Endodermal cell (in vitro differentiated cells): ENCODE measurements around the gene WASF3. TPM values are rescaled to one million over a fixed set of nuclear protein-coding genes. Genes with fewer than 3 reads are reported as not detected.

Experiments used
- DNase-seq: peaks from one replicate; pipeline ENCODE4 v3.0.0-alpha.2; 2017
- H3K27ac ChIP-seq: 2 replicates; pipeline ENCODE4 v1.5.1; 2013; ENCODE audit warnings: mild to moderate bottlenecking, low read depth, low read length, moderate library complexity
- H3K27me3 ChIP-seq: 2 replicates; pipeline ENCODE4 v1.6.1; 2013; ENCODE audit warnings: mild to moderate bottlenecking, low read length, moderate library complexity; ENCODE audit not compliant: insufficient read depth, control insufficient read depth, poor library complexity, severe bottlenecking
- H3K36me3 ChIP-seq: 2 replicates; pipeline ENCODE4 v1.7.0; 2013; ENCODE audit warnings: mild to moderate bottlenecking, low read length, moderate library complexity; ENCODE audit not compliant: control insufficient read depth, insufficient read depth
- H3K4me1 ChIP-seq: one replicate; pipeline ENCODE4 v1.7.0; 2013; ENCODE audit warnings: low read length; ENCODE audit not compliant: control insufficient read depth, insufficient read depth
- H3K4me3 ChIP-seq: 2 replicates; pipeline ENCODE4 v1.5.1; 2013; ENCODE audit warnings: mild to moderate bottlenecking, low read length, moderate library complexity
- H3K9ac ChIP-seq: 2 replicates; pipeline ENCODE4 v1.6.1; 2013; ENCODE audit warnings: mild to moderate bottlenecking, low read length, moderate library complexity; ENCODE audit not compliant: poor library complexity, severe bottlenecking; ENCODE audit errors: extremely low read depth
- H3K9me3 ChIP-seq: 2 replicates; pipeline ENCODE4 v1.6.1; 2013; ENCODE audit warnings: mild to moderate bottlenecking, low read length, moderate library complexity; ENCODE audit not compliant: control insufficient read depth
- H3K27ac Mint-ChIP-seq: 2 replicates; pipeline ENCODE4 v1.8.0; 2020; ENCODE audit warnings: mixed read lengths
- H3K27me3 Mint-ChIP-seq: 2 replicates; pipeline ENCODE4 v1.8.0; 2021; ENCODE audit warnings: mild to moderate bottlenecking, mixed read lengths; ENCODE audit not compliant: insufficient read depth
- H3K36me3 Mint-ChIP-seq: 2 replicates; pipeline ENCODE4 v1.8.0; 2020; ENCODE audit warnings: low read depth, mixed read lengths
- H3K4me1 Mint-ChIP-seq: 2 replicates; pipeline ENCODE4 v1.8.0; 2020; ENCODE audit warnings: mixed read lengths
- H3K4me3 Mint-ChIP-seq: 2 replicates; pipeline ENCODE4 v1.8.0; 2020; ENCODE audit warnings: mild to moderate bottlenecking, moderate library complexity, mixed read lengths
- H3K9me3 Mint-ChIP-seq: 2 replicates; pipeline ENCODE4 v1.8.0; 2020; ENCODE audit warnings: mild to moderate bottlenecking, mixed read lengths
- CTCF ChIP-seq: fragments of 200-600 bp; sonication (generic); conservative IDR thresholded peaks from 2 replicates; pipeline ENCODE4 v1.5.0; 2021; ENCODE audit warnings: antibody characterized with exemption, mild to moderate bottlenecking
- WGBS, 2 experiments: methylation state at CpG; one replicate each; pipeline versions ENCODE4 v1.1.5 to v1.1.7; 2013; ENCODE audit warnings: missing lambda C conversion rate in 2 of 2, mixed read lengths in 1 of 2; ENCODE audit not compliant: insufficient coverage in 1 of 2, insufficient read length in 1 of 2; 5-methylcytosine and 5-hydroxymethylcytosine counted together
- total RNA-seq, 2 donors: library from RNA; stranded (reverse); fragmentation: NEBNext Ultra II Directional in 1 of 2; extraction: Animal tissue kit (Norgen Biotek cat#: 25700) in 1 of 2; gene quantifications; 2 replicates in 1 of 2; 3 replicates in 1 of 2; pipeline ENCODE4 v1.2.1, GENCODE V29; 2021

WASF3 gene
- total RNA-seq, 2 donors from 2014 or later: 20.5 to 32.6 TPM

- WGBS, 2 experiments: 82 to 90% methylated on average over 3 to 6 of the region's 7 CpGs
- H3K27me3 Mint-ChIP-seq: peaks cover 2% of the 10 kb centered on the region
- H3K4me1 ChIP-seq: no peaks in the 10 kb centered on the region
- no peak overlapping the region for H3K27ac ChIP-seq
- no peak overlapping the region for H3K4me3 ChIP-seq
- H3K36me3 Mint-ChIP-seq: no peaks in the 10 kb centered on the region
- H3K4me3 Mint-ChIP-seq: no peak overlapping the region
- H3K9me3 ChIP-seq: no peaks in the 10 kb centered on the region
- no peaks in the 10 kb centered on the region for H3K36me3 ChIP-seq
- DNase-seq: no peak
- H3K9me3 Mint-ChIP-seq: peaks cover 5% of the 10 kb centered on the region
- no peak overlapping the region for H3K9ac ChIP-seq
- H3K27me3 ChIP-seq: no peaks in the 10 kb centered on the region
- no peak for TF ChIP-seq CTCF
- H3K4me1 Mint-ChIP-seq: peaks cover 16% of the 10 kb centered on the region
- no peak overlapping the region for H3K27ac Mint-ChIP-seq
These were observed 34.2 kb downstream of the WASF3 start for GRCh38 chr13:26591672-26592071.

- Histone ChIP-seq H3K4me1 (no peaks in the 10 kb centered on the region), H3K27me3 (no peaks in the 10 kb centered on the region), H3K27ac (no peak overlapping the region), H3K9me3 (no peaks in the 10 kb centered on the region), H3K9ac (no peak overlapping the region), H3K4me3 (no peak overlapping the region), H3K36me3 (no peaks in the 10 kb centered on the region)
- WGBS, 2 experiments: no CpG with 5 or more reads among the region's 1 CpG
- H3K27me3 Mint-ChIP-seq: no peaks in the 10 kb centered on the region
- no peak for DNase-seq
- no peaks in the 10 kb centered on the region for H3K36me3 Mint-ChIP-seq
- no peak overlapping the region for H3K4me3 Mint-ChIP-seq
- H3K27ac Mint-ChIP-seq: no peak overlapping the region
- TF ChIP-seq CTCF: no peak
- peaks cover 11% of the 10 kb centered on the region for H3K9me3 Mint-ChIP-seq
- peaks cover 16% of the 10 kb centered on the region for H3K4me1 Mint-ChIP-seq
These were observed 36.2 kb downstream of the WASF3 start for GRCh38 chr13:26593661-26594060.

- Histone ChIP-seq H3K9ac (no peak overlapping the region), H3K9me3 (no peaks in the 10 kb centered on the region), H3K27ac (no peak overlapping the region), H3K36me3 (no peaks in the 10 kb centered on the region), H3K4me3 (no peak overlapping the region), H3K27me3 (no peaks in the 10 kb centered on the region), H3K4me1 (no peaks in the 10 kb centered on the region)
- no peaks in the 10 kb centered on the region for H3K27me3 Mint-ChIP-seq
- peaks cover 15% of the 10 kb centered on the region for H3K4me1 Mint-ChIP-seq
- peaks cover 11% of the 10 kb centered on the region for H3K9me3 Mint-ChIP-seq
- TF ChIP-seq CTCF: no peak
- no peak for DNase-seq
- no peak overlapping the region for H3K4me3 Mint-ChIP-seq
- H3K36me3 Mint-ChIP-seq: no peaks in the 10 kb centered on the region
- WGBS, 2 experiments: 90 to 91% methylated on average over 8 of the region's 8 CpGs
- no peak overlapping the region for H3K27ac Mint-ChIP-seq
These were observed 36.9 kb downstream of the WASF3 start for GRCh38 chr13:26594363-26594762.
